GM21423 (cell line): ENCODE measurements around the gene PDLIM5.

Source experiments
- ATAC-seq: cut with Tn5 transposase; IDR thresholded peaks from one replicate; pipeline ENCODE4 v1.9.1; 2021; ENCODE audit warnings: mild to moderate bottlenecking, moderate library complexity; ENCODE audit not compliant: unreplicated experiment

PDLIM5 gene

GRCh38 chr4:94525993-94526728 is 74.4 kb downstream of the PDLIM5 start:
- peak; percentile 65 for ATAC-seq

DNA sequence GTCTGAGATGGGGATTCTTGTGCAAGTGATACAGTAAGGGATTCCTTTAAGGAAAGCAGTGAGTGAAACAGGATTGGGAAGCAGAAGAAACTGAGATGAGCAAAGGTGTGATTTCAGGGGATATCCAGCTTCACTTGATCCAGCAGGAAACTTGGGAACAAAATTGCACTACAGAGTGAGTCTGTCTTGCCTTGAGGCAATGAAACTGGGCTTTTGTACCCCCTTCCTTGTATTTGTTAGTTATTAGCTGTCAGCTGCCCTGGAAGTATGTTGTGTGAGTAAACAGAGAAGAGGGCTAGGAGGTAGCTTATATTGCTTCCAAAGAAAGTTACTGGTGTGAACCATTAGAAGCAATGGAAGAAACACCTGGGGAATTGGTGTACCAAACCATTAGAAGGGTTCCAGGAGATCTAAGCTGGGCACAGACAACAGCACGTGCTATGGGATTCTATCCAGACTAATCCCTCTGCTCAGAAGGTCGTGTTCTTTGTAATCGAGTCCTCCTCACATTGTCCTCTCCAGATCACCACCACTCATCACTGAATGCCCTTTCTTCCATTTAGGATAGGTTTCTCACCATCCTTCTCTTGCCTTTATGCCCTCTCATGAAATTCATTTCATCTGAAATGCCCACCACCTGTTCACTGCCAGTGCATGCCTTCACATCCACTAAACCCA is 76.0 kb downstream of the PDLIM5 start:
- ATAC-seq: no peak

GRCh38 chr4:94528792-94529451 is 77.2 kb downstream of the PDLIM5 start:
- no peak for ATAC-seq

DNA sequence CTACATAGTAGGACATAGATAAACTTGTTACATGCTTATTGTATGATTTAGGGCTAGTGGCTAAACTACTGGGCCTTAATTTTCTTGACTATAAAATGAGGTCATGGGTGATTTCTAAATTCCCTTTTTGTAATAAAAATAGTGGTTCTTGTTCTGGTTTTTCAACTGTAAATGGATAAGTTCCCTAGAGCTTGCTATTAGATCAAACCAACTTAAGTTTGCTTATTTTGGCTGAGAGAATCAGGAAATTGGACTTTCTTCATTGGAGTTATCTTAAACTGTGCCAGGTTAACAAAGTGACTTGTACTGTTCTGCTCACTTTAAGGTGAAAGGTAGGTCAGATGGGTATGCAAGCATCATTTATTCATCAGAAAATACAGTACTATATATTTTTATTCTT is 78.3 kb downstream of the PDLIM5 start:
- no peak for ATAC-seq

- ATAC-seq: no peak
These were observed 80.4 kb downstream of the PDLIM5 start for GRCh38 chr4:94531991-94532789.

GRCh38 chr4:94533405-94534223 is 81.9 kb downstream of the PDLIM5 start:
- ATAC-seq: no peak

GRCh38 chr4:94534401-94535312 is 82.9 kb downstream of the PDLIM5 start:
- peak; percentile 95 for ATAC-seq

GRCh38 chr4:94536049-94536448 is 84.3 kb downstream of the PDLIM5 start:
- ATAC-seq: no peak

GRCh38 chr4:94536649-94537469 is 85.1 kb downstream of the PDLIM5 start:
- ATAC-seq: no peak

DNA sequence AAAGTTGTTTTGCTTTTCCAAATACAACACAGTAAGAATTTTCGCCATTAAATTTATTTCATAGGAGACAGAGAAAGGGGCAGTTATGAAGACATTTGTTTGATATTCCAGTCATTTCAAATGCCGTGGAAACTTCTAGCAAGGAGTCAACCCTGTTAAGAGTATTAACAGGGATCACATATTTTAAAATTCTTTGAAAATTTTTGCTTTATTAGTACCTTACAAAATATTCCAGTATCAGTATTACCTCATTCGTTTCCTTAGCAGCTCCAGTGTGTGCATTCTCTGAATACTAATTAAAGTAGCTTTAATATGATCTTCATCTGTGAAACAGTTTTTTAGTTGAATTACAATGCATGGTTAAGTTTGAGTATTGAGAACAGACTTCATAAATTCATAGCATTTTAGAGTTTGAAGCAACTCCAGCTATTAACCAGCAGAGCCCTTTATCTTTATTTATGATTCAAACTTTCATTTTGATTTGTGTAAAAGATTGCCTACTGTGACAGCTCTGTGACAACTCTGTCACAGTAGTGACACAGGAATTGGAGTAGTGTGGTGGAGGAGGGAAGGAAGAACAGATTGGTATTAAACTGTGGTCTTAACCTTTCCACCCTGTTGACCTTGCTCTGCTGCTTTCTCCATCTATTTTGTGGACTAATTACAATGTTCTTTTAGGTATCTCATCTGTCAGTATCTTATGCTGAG is 86.3 kb downstream of the PDLIM5 start:
- no peak for ATAC-seq

DNA sequence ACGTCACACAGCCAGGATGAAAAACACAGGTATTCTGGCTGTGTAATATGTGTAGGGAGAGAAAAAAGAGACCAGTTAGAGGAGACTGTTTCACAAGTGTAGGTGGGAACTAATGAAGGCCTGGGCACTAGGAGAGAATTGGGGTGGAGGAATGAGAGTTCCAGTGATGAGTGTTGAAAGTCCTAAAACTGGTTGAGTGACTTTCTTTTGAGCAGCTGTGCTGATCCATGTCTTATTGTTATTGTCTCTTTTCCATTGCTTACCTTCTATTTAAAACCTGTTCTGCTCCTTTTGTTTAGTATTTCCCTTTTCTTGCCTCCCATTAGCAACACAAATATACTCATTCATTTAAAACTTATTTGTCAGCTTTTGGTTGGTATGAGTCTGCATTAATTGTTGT is 88.7 kb downstream of the PDLIM5 start:
- ATAC-seq: no peak

- no peak for ATAC-seq
These were observed 93.1 kb downstream of the PDLIM5 start for GRCh38 chr4:94544811-94545210.

DNA sequence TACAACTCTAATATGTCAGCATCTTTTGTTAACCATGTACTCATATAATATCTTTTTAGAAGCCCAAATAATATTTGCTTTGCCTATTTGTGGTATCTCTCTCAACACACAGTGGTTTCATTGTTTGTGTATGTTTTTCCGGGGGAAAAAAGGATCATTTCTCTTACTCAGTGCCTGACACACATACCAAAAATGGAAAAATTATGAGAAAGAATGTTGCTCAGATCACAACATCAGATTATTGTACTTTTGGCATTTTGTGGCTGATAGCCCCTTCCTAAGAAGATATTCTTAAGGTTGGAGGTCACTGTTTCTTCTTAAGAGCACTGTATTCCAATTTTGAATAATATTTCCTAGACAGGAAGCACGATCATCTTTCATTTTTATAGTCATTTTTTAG is 93.6 kb downstream of the PDLIM5 start:
- ATAC-seq: no peak

GRCh38 chr4:94546949-94547348 is 95.2 kb downstream of the PDLIM5 start:
- no peak for ATAC-seq

GRCh38 chr4:94548571-94548970 is 96.8 kb downstream of the PDLIM5 start:
- ATAC-seq: no peak

GRCh38 chr4:94550352-94550751 is 98.6 kb downstream of the PDLIM5 start:
- no peak for ATAC-seq

DNA sequence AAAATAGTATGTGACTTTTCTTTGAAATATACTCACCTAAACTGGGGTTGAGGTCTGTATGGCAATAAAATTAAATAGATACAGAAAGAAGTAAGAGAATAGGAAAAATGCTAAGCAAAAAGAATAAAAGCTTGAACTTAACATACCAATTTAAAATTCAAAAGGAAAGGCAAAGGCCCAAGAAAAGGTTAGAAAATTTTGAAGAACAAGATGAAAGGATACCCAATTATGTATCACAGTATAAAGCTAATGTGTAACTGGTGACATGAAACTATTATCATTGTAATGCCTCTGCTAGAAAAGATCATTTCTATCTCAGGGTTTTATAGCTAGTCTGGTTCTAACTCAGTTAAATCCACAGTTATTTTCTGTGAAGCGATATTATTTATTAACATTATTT is 99.1 kb downstream of the PDLIM5 start:
- no peak for ATAC-seq
